RWPE1 (cell line): ENCODE measurements around the gene GGT1.

Experiments
- CTCF ChIA-PET: fragments of 350-600 bp; sonication (Branson Sonifier 250); formaldehyde crosslinking; extraction: SDS; loops from one replicate; lab custom pipeline; 2021; lab: Yijun Ruan, JAX
- POLR2A ChIA-PET: fragments of 400-600 bp; formaldehyde crosslinking; extraction: SDS; loops from one replicate; lab custom pipeline; 2020; ENCODE audit warnings: antibody characterized with exemption; ENCODE audit not compliant: low non-redundant PET; lab: Yijun Ruan, JAX
- DNase-seq: peaks from one replicate; pipeline ENCODE4 v3.0.0; 2012; ENCODE audit warnings: low spot score
- H3K27ac ChIP-seq: fragments of 450-650 bp; 2 replicates; pipeline ENCODE4 v1.5.1; 2017
- CTCF ChIP-seq: fragments of 450-650 bp; conservative IDR thresholded peaks from 2 replicates; pipeline ENCODE4 v1.5.1; 2017; ENCODE audit warnings: low read depth, mild to moderate bottlenecking

GGT1 gene

GRCh38 chr22:24578355-24579257, 24.4 kb upstream of the GGT1 start:
- DNase-seq: peak; percentile 55
- ChIA-PET CTCF (no interaction called here), POLR2A (no interaction called here)
- no peak for TF ChIP-seq CTCF
- H3K27ac ChIP-seq: peak overlapping the region; percentile 76

GRCh38 chr22:24579258-24579601, 23.8 kb upstream of the GGT1 start:
- ChIA-PET CTCF (no interaction called here), POLR2A (no interaction called here)
- no peak for TF ChIP-seq CTCF
- no peak overlapping the region for H3K27ac ChIP-seq
- DNase-seq: no peak

GRCh38 chr22:24580276-24580675, 22.7 kb upstream of the GGT1 start:
- peak; percentile 46 for DNase-seq
- peak overlapping the region; percentile 92 for H3K27ac ChIP-seq
- CTCF ChIA-PET: no interaction called here
- POLR2A ChIA-PET: no interaction called here
- no peak for TF ChIP-seq CTCF

- ChIA-PET CTCF (no interaction called here), POLR2A (no interaction called here)
- no peak for TF ChIP-seq CTCF
- no peak for DNase-seq
- no peak overlapping the region; the same call in 1 of the 2 replicates for H3K27ac ChIP-seq
These were observed 20.8 kb upstream of the GGT1 start for GRCh38 chr22:24582056-24582814.

GRCh38 chr22:24583221-24584165, 19.5 kb upstream of the GGT1 start:
- no peak for TF ChIP-seq CTCF
- DNase-seq: no peak
- CTCF ChIA-PET: no interaction called here
- POLR2A ChIA-PET: no interaction called here
- H3K27ac ChIP-seq: peak overlapping the region; percentile 65
